SK-N-SH treated with all-trans-retinoic acid at 6 μM for 48 hours (cell line): ENCODE data around the gene PRR36.

ENCODE experiments used
- ATAC-seq: fragments of 200-7000 bp; cut with Tn5 transposase; 3 replicates; pipeline ENCODE4 v1.9.1; 2020; ENCODE audit warnings: mild to moderate bottlenecking, moderate library complexity
- ARNTL ChIP-seq: fragments of 450-650 bp; formaldehyde crosslinking; IDR thresholded peaks from 2 replicates; pipeline ENCODE4 v1.5.0; 2020; ENCODE audit warnings: low read depth, mild to moderate bottlenecking, moderate library complexity, borderline replicate concordance
- BACH2 ChIP-seq: fragments of 250-450 bp; sonication (Bioruptor Pico); IDR thresholded peaks from 2 replicates; pipeline ENCODE4 v1.9.0; 2021; ENCODE audit warnings: mild to moderate bottlenecking, borderline replicate concordance
- CSDC2 ChIP-seq: fragments of 250-450 bp; sonication (Bioruptor Pico); IDR thresholded peaks from 2 replicates; pipeline ENCODE4 v1.5.0; 2020; ENCODE audit warnings: mild to moderate bottlenecking, moderate library complexity
- CSRNP3 ChIP-seq: fragments of 250-450 bp; sonication (Bioruptor Pico); IDR thresholded peaks from 2 replicates; pipeline ENCODE4 v1.5.1; 2021; ENCODE audit warnings: mild to moderate bottlenecking, moderate library complexity
- ESRRG ChIP-seq: fragments of 250-450 bp; sonication (Bioruptor Pico); IDR thresholded peaks from 2 replicates; pipeline ENCODE4 v1.6.1; 2021; ENCODE audit warnings: mild to moderate bottlenecking
- OSR1 ChIP-seq: fragments of 250-450 bp; sonication (Bioruptor Pico); IDR thresholded peaks from 2 replicates; pipeline ENCODE4 v1.8.0; 2022; ENCODE audit warnings: moderate library complexity, mild to moderate bottlenecking, inconsistent platforms
- PPARA ChIP-seq: fragments of 250-450 bp; sonication (Bioruptor Pico); IDR thresholded peaks from 2 replicates; pipeline ENCODE4 v1.5.0; 2020; ENCODE audit warnings: mild to moderate bottlenecking, borderline replicate concordance
- RARB ChIP-seq: fragments of 250-450 bp; sonication (Bioruptor Pico); IDR thresholded peaks from 2 replicates; pipeline ENCODE4 v1.8.0; 2021; ENCODE audit warnings: mild to moderate bottlenecking, moderate library complexity
- SNAI2 ChIP-seq: fragments of 250-450 bp; sonication (Bioruptor Pico); IDR thresholded peaks from 2 replicates; pipeline ENCODE4 v1.5.0; 2020; ENCODE audit warnings: mild to moderate bottlenecking, moderate library complexity
- TCF4 ChIP-seq: fragments of 250-450 bp; sonication (Bioruptor Pico); IDR thresholded peaks from 2 replicates; pipeline ENCODE4 v1.8.0; 2021; ENCODE audit warnings: mild to moderate bottlenecking, moderate library complexity, borderline replicate concordance
- TOX ChIP-seq: fragments of 250-450 bp; sonication (Bioruptor Pico); IDR thresholded peaks from 2 replicates; pipeline ENCODE4 v1.8.0; 2021; ENCODE audit warnings: mild to moderate bottlenecking, moderate library complexity, borderline replicate concordance
- ZC3H10 ChIP-seq: fragments of 250-450 bp; sonication (Bioruptor Pico); IDR thresholded peaks from 2 replicates; pipeline ENCODE4 v1.5.1; 2021; ENCODE audit warnings: mild to moderate bottlenecking, moderate library complexity
- ZFP30 ChIP-seq: fragments of 450-650 bp; formaldehyde crosslinking; IDR thresholded peaks from 2 replicates; pipeline ENCODE4 v1.5.0; 2022; ENCODE audit warnings: mild to moderate bottlenecking, moderate library complexity
- ZNF565 ChIP-seq: fragments of 450-650 bp; formaldehyde crosslinking; conservative IDR thresholded peaks from 2 replicates; pipeline ENCODE4 v1.5.0; 2020; ENCODE audit warnings: low read depth, mild to moderate bottlenecking, moderate library complexity
- ZNF70 ChIP-seq: fragments of 450-650 bp; formaldehyde crosslinking; IDR thresholded peaks from 2 replicates; pipeline ENCODE4 v1.5.0; 2020; ENCODE audit warnings: mild to moderate bottlenecking, moderate library complexity
- ZNF8 ChIP-seq: fragments of 450-650 bp; formaldehyde crosslinking; IDR thresholded peaks from 2 replicates; pipeline ENCODE4 v1.5.0; 2020; ENCODE audit warnings: mild to moderate bottlenecking, moderate library complexity
- TF ChIP-seq, protein P1 (sequence below): fragments of 250-450 bp; sonication (Bioruptor Pico); IDR thresholded peaks from 2 replicates; pipeline ENCODE4 v1.5.0; 2020; ENCODE audit warnings: mild to moderate bottlenecking, moderate library complexity
- TF ChIP-seq, protein P2 (sequence below): fragments of 250-450 bp; sonication (Bioruptor Pico); IDR thresholded peaks from 2 replicates; pipeline ENCODE4 v1.8.0; 2021; ENCODE audit warnings: low read depth, mild to moderate bottlenecking, moderate library complexity, borderline replicate concordance

The PRR36 gene

GRCh38 chr19:7823686-7824301 lies 50.4 kb downstream of the PRR36 start:
- no peak for ATAC-seq
- TF ChIP-seq PPARA (CRISPR knock-in tag), result no peak
- TF ChIP-seq ZNF70, result no peak
- TF ChIP-seq RARB (CRISPR knock-in tag), result no peak
- TF ChIP-seq, protein P1, sequence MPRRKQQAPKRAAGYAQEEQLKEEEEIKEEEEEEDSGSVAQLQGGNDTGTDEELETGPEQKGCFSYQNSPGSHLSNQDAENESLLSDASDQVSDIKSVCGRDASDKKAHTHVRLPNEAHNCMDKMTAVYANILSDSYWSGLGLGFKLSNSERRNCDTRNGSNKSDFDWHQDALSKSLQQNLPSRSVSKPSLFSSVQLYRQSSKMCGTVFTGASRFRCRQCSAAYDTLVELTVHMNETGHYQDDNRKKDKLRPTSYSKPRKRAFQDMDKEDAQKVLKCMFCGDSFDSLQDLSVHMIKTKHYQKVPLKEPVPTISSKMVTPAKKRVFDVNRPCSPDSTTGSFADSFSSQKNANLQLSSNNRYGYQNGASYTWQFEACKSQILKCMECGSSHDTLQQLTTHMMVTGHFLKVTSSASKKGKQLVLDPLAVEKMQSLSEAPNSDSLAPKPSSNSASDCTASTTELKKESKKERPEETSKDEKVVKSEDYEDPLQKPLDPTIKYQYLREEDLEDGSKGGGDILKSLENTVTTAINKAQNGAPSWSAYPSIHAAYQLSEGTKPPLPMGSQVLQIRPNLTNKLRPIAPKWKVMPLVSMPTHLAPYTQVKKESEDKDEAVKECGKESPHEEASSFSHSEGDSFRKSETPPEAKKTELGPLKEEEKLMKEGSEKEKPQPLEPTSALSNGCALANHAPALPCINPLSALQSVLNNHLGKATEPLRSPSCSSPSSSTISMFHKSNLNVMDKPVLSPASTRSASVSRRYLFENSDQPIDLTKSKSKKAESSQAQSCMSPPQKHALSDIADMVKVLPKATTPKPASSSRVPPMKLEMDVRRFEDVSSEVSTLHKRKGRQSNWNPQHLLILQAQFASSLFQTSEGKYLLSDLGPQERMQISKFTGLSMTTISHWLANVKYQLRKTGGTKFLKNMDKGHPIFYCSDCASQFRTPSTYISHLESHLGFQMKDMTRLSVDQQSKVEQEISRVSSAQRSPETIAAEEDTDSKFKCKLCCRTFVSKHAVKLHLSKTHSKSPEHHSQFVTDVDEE, result no peak
- no peak for TF ChIP-seq SNAI2 (CRISPR knock-in tag)
- TF ChIP-seq ZC3H10 (CRISPR knock-in tag), result no peak
- no peak for TF ChIP-seq CSDC2 (CRISPR knock-in tag)
- no peak for TF ChIP-seq OSR1
- TF ChIP-seq ARNTL (CRISPR knock-in tag), result no peak
- TF ChIP-seq CSRNP3 (CRISPR knock-in tag), result no peak

DNA sequence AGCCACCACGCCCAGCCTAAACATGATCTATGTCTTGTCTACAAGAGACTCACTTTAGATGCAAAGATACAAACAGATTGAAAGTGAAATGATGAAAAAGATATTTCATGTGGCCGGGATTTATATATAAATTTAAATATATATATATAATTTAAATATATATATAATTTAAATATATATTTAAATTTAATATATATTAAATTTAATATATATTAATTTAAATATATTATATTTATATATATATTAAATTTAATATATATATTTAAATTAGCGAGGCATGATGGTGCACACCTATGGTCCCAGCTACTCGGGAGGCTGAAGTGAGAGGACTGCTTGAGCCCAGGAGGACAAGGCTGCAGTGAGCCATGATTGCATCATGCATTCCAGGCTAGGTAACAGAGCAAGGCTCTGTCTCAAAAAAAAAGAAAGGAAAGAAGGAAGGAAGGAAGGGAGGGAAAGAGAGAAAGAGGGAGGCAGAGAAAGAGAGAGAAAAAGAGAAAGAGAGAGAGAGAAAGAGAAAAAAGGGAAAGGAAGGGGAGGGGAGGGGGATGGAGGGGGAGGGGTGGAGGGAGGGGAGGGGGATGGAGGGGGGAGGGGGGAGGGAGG lies 51.2 kb downstream of the PRR36 start:
- no peak for ATAC-seq
- TF ChIP-seq, protein P1, result no peak
- TF ChIP-seq PPARA (CRISPR knock-in tag) (no peak), ESRRG (CRISPR knock-in tag) (no peak), TOX (no peak), ZC3H10 (CRISPR knock-in tag) (no peak), ZNF8 (CRISPR knock-in tag) (no peak), ZNF565 (CRISPR knock-in tag) (no peak), ZFP30 (CRISPR knock-in tag) (no peak)
- TF ChIP-seq, protein P2, sequence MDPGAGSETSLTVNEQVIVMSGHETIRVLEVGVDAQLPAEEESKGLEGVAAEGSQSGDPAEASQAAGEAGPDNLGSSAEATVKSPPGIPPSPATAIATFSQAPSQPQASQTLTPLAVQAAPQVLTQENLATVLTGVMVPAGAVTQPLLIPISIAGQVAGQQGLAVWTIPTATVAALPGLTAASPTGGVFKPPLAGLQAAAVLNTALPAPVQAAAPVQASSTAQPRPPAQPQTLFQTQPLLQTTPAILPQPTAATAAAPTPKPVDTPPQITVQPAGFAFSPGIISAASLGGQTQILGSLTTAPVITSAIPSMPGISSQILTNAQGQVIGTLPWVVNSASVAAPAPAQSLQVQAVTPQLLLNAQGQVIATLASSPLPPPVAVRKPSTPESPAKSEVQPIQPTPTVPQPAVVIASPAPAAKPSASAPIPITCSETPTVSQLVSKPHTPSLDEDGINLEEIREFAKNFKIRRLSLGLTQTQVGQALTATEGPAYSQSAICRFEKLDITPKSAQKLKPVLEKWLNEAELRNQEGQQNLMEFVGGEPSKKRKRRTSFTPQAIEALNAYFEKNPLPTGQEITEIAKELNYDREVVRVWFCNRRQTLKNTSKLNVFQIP, result no peak
- TF ChIP-seq, all 23 proteins: peak for 0

DNA sequence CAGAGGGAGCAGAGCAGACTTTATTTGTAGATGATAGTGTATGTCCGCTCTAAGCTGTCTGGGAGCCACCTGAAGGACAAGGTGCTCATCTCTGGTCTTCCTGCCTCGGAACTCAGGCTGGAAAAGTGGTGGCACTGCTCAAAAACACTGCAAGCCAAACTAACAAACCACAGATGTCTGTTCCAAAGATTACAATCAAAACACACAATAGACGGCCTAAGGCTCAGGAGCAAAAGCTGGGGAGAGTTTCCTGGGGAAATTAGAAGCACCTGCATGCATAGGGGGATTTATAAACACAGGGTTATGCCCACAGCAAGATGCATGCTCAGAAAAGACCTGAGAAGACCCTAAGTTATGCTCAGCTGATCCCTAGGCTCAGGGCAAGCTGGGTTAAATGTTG lies 53.6 kb downstream of the PRR36 start:
- TF ChIP-seq TCF4 (peak; percentile 31; the same call in 1 of the 2 replicates), ZNF70 (no peak)
- TF ChIP-seq, protein P2, result no peak
- no peak; the same call in 2 of the 3 replicates for ATAC-seq

GRCh38 chr19:7819337-7819736 lies 54.9 kb downstream of the PRR36 start:
- TF ChIP-seq BACH2 (CRISPR knock-in tag), result no peak
- no peak for TF ChIP-seq ARNTL (CRISPR knock-in tag)
- TF ChIP-seq, all 23 proteins: peak for 0
- ATAC-seq, result no peak
